Thyroid gland (tissue), 4 donors: ENCODE data around the gene ZMYM1.

Experiments
- CTCF ChIP-seq, 6 experiments: fragments of 200-600 bp in 3 of 6; fragments of 450-650 bp in 3 of 6; sonication (generic) in 3 of 6; IDR thresholded peaks; one replicate each; pipeline ENCODE4 v1.5.1; 2016 to 2019; ENCODE audit warnings: antibody characterized with exemption in 6 of 6, mild to moderate bottlenecking in 2 of 6, inconsistent platforms in 1 of 6, moderate library complexity in 1 of 6
- POLR2A ChIP-seq, 2 donors: fragments of 450-650 bp; IDR thresholded peaks; one replicate each; pipeline ENCODE4 v1.6.1; 2017; ENCODE audit warnings: antibody characterized with exemption in 2 of 2, mild to moderate bottlenecking in 2 of 2, moderate library complexity in 1 of 2

- TF ChIP-seq POLR2A (IDR thresholded peaks at IDR 0.05) (no peak), CTCF (IDR thresholded peaks at IDR 0.05) (no peak)
Observed at GRCh38 chr1:35033346-35033745, 45.8 kb upstream of the ZMYM1 start.
